IMR-90 (cell line): ENCODE measurements around the gene TOX3. TPM values are rescaled to one million over a fixed set of nuclear protein-coding genes. Genes with fewer than 3 reads are reported as not detected.

Experiments used
- ATAC-seq: fragments of 200-7000 bp; cut with Tn5 transposase; 2 replicates; pipeline ENCODE4 v1.9.1; 2020; ENCODE audit warnings: low read depth, mild to moderate bottlenecking, moderate library complexity
- BruUV-seq: library from RNA; stranded (reverse); fragments of 400-500 nt; replicated peaks from 2 replicates; lab custom pipeline; 2021; lab: Mats Ljungman, UMichigan
- CTCF ChIA-PET: fragments of 300-600 bp; formaldehyde crosslinking; extraction: SDS; loops from one replicate; lab custom pipeline; 2021; ENCODE audit warnings: antibody characterized with exemption; lab: Yijun Ruan, JAX
- POLR2A ChIA-PET: fragments of 300-600 bp; sonication (Branson Sonifier 250); formaldehyde crosslinking; loops from one replicate; lab custom pipeline; 2022; ENCODE audit warnings: antibody characterized with exemption; ENCODE audit not compliant: unreplicated experiment; lab: Charles Lee
- DNase-seq: peaks from one replicate; pipeline ENCODE4 v3.0.0; 2013
- H2AFZ ChIP-seq: replicated peaks from 2 replicates; pipeline ENCODE3; 2013; ENCODE audit warnings: low read length, mild to moderate bottlenecking; ENCODE audit not compliant: poor library complexity
- H2AK5ac ChIP-seq: 2 replicates; pipeline ENCODE4 v1.6.1; 2013; ENCODE audit warnings: low read depth, low read length, inconsistent platforms
- H2AK9ac ChIP-seq: replicated peaks from 2 replicates; pipeline ENCODE3; 2013; ENCODE audit warnings: mild to moderate bottlenecking, low read depth, low read length, moderate library complexity; ENCODE audit not compliant: poor library complexity
- H2BK120ac ChIP-seq: 2 replicates; pipeline ENCODE4 v1.6.1; 2013; ENCODE audit warnings: low read depth, low read length, inconsistent platforms
- H2BK15ac ChIP-seq: 3 replicates; pipeline ENCODE4 v1.6.1; 2013; ENCODE audit warnings: low read depth, low read length, inconsistent platforms
- H2BK20ac ChIP-seq: 2 replicates; pipeline ENCODE4 v1.6.1; 2013; ENCODE audit warnings: low read depth, mild to moderate bottlenecking, inconsistent platforms, low read length, moderate library complexity
- H2BK5ac ChIP-seq: 2 replicates; pipeline ENCODE4 v1.6.1; 2013; ENCODE audit warnings: mild to moderate bottlenecking, low read depth, low read length, inconsistent platforms; ENCODE audit not compliant: poor library complexity, severe bottlenecking
- H3K14ac ChIP-seq: replicated peaks from 2 replicates; pipeline ENCODE4 v1.6.1; 2013; ENCODE audit warnings: low read depth, low read length, inconsistent platforms
- H3K18ac ChIP-seq: 2 replicates; pipeline ENCODE4 v1.6.1; 2013; ENCODE audit warnings: low read depth, low read length, control low read depth
- H3K23ac ChIP-seq: 2 replicates; pipeline ENCODE4 v1.6.1; 2013; ENCODE audit warnings: low read depth, low read length, inconsistent platforms
- H3K27ac ChIP-seq: 2 replicates; pipeline ENCODE4 v1.5.1; 2013; ENCODE audit warnings: mild to moderate bottlenecking, control low read depth, low read length; ENCODE audit not compliant: insufficient read depth
- H3K27me3 ChIP-seq: 2 replicates; pipeline ENCODE4 v1.6.1; 2013; ENCODE audit warnings: low read length; ENCODE audit not compliant: control insufficient read depth, insufficient read depth
- H3K36me3 ChIP-seq: 2 replicates; pipeline ENCODE4 v1.6.1; 2013; ENCODE audit warnings: low read length, mixed read lengths; ENCODE audit not compliant: control insufficient read depth, insufficient read depth
- H3K4ac ChIP-seq: 2 replicates; pipeline ENCODE4 v1.6.1; 2013; ENCODE audit warnings: low read depth, low read length, inconsistent platforms
- H3K4me1 ChIP-seq: 2 replicates; pipeline ENCODE4 v1.6.1; 2013; ENCODE audit warnings: low read length, mixed read lengths; ENCODE audit not compliant: control insufficient read depth, insufficient read depth
- H3K4me2 ChIP-seq: 2 replicates; pipeline ENCODE4 v1.6.1; 2013; ENCODE audit warnings: low read depth, mild to moderate bottlenecking, control low read depth, low read length, moderate library complexity
- H3K4me3 ChIP-seq: 2 replicates; pipeline ENCODE4 v1.5.1; 2013; ENCODE audit warnings: low read depth, mild to moderate bottlenecking, control low read depth, low read length, moderate library complexity; ENCODE audit not compliant: insufficient read depth
- H3K56ac ChIP-seq: 2 replicates; pipeline ENCODE4 v1.6.1; 2013; ENCODE audit warnings: low read length, inconsistent platforms; ENCODE audit not compliant: insufficient read depth; ENCODE audit errors: extremely low read depth
- H3K79me1 ChIP-seq, 2 experiments: 2 replicates each; pipeline ENCODE4 v1.6.1; 2013; ENCODE audit warnings: low read length in 2 of 2, inconsistent platforms in 1 of 2, low read depth in 1 of 2
- H3K9ac ChIP-seq: 2 replicates; pipeline ENCODE4 v1.6.1; 2013; ENCODE audit warnings: low read depth, low read length, control low read depth
- H3K9me1 ChIP-seq: 2 replicates; pipeline ENCODE4 v1.6.1; 2013; ENCODE audit warnings: low read length, inconsistent platforms; ENCODE audit not compliant: insufficient read depth
- H3K9me3 ChIP-seq: 2 replicates; pipeline ENCODE4 v1.6.1; 2013; ENCODE audit warnings: low read length; ENCODE audit not compliant: control insufficient read depth, insufficient read depth
- H4K20me1 ChIP-seq: 2 replicates; pipeline ENCODE4 v1.6.1; 2013; ENCODE audit warnings: low read length, inconsistent platforms; ENCODE audit not compliant: insufficient read depth
- H4K5ac ChIP-seq: 2 replicates; pipeline ENCODE4 v1.6.1; 2013; ENCODE audit warnings: mild to moderate bottlenecking, low read depth, low read length, control low read depth
- H4K8ac ChIP-seq, 2 experiments: 2 replicates each; pipeline ENCODE4 v1.6.1; 2013; ENCODE audit warnings: low read depth in 2 of 2, low read length in 2 of 2, control low read depth in 1 of 2, inconsistent platforms in 1 of 2
- H4K91ac ChIP-seq: 2 replicates; pipeline ENCODE4 v1.6.1; 2013; ENCODE audit warnings: low read depth, low read length, inconsistent platforms; ENCODE audit not compliant: insufficient read depth
- CEBPB ChIP-seq: IDR thresholded peaks from 2 replicates; pipeline ENCODE4 v1.6.1; 2012; ENCODE audit warnings: low read depth, low read length, improper control_type of control experiment
- CHD1 ChIP-seq: IDR thresholded peaks from 2 replicates; pipeline ENCODE4 v1.6.1; 2012; ENCODE audit warnings: low read depth, low read length, improper control_type of control experiment
- CTCF ChIP-seq: conservative IDR thresholded peaks from 2 replicates; pipeline ENCODE4 v1.5.1; 2012; ENCODE audit warnings: mild to moderate bottlenecking, low read depth, low read length, improper control_type of control experiment
- ELK1 ChIP-seq: fragments of 150-350 bp; IDR thresholded peaks from 2 replicates; pipeline ENCODE4 v1.6.1; 2016; ENCODE audit warnings: low read depth, mild to moderate bottlenecking, low read length, moderate library complexity, borderline replicate concordance
- FOS ChIP-seq: fragments of 150-350 bp; IDR thresholded peaks from 2 replicates; pipeline ENCODE4 v1.6.1; 2016; ENCODE audit warnings: low read depth, low read length
- MAFK ChIP-seq: IDR thresholded peaks from 2 replicates; pipeline ENCODE4 v1.6.1; 2012; ENCODE audit warnings: low read depth, low read length, improper control_type of control experiment
- MXI1 ChIP-seq: IDR thresholded peaks from 2 replicates; pipeline ENCODE4 v1.6.1; 2012; ENCODE audit warnings: low read depth, mild to moderate bottlenecking, low read length, moderate library complexity, borderline replicate concordance
- NFE2L2 ChIP-seq: fragments of 150-350 bp; IDR thresholded peaks from 2 replicates; pipeline ENCODE4 v1.6.1; 2016; ENCODE audit warnings: low read depth, mild to moderate bottlenecking, low read length
- POLR2A ChIP-seq: IDR thresholded peaks from 2 replicates; pipeline ENCODE4 v1.6.1; 2012; ENCODE audit warnings: mild to moderate bottlenecking, low read depth, low read length
- RAD21 ChIP-seq: IDR thresholded peaks from 2 replicates; pipeline ENCODE4 v1.6.1; 2012; ENCODE audit warnings: low read length, improper control_type of control experiment
- RCOR1 ChIP-seq: IDR thresholded peaks from 2 replicates; pipeline ENCODE4 v1.6.1; 2012; ENCODE audit warnings: mild to moderate bottlenecking, low read length, improper control_type of control experiment; ENCODE audit not compliant: insufficient replicate concordance
- RFX5 ChIP-seq: IDR thresholded peaks from 2 replicates; pipeline ENCODE4 v1.8.0; 2012; ENCODE audit warnings: low read depth, mild to moderate bottlenecking, low read length, moderate library complexity
- SMC3 ChIP-seq: fragments of 150-350 bp; IDR thresholded peaks from 2 replicates; pipeline ENCODE4 v1.6.1; 2016; ENCODE audit warnings: low read depth, mild to moderate bottlenecking, antibody characterized with exemption, low read length, moderate library complexity
- USF2 ChIP-seq: fragments of 150-350 bp; IDR thresholded peaks from 2 replicates; pipeline ENCODE4 v1.6.1; 2017; ENCODE audit warnings: mild to moderate bottlenecking, antibody characterized with exemption, low read length, low read depth
- WGBS, 2 experiments: methylation state at CpG; one replicate each; pipeline versions ENCODE4 v1.1.5 to v1.1.7; 2013; ENCODE audit warnings: missing lambda C conversion rate in 2 of 2; ENCODE audit not compliant: insufficient read length in 1 of 2; ENCODE audit errors: extremely low coverage in 2 of 2; 5-methylcytosine and 5-hydroxymethylcytosine counted together
- dilution Hi-C: fragments of 300-500 bp; cut with HindIII; formaldehyde crosslinking; loops from one replicate; pipeline ENCODE4 v1.14.3; 2018; ENCODE audit warnings: low sequenced_read_pairs; ENCODE audit not compliant: unreplicated experiment
- in situ Hi-C: fragments of 300-500 bp; cut with MboI; formaldehyde crosslinking; loops from 3 replicates; pipeline ENCODE4 v1.14.3; 2019; ENCODE audit warnings: low sequenced_read_pairs, inconsistent platforms, mixed read lengths
- intact Hi-C: fragments of 100-400 bp; cut with micrococcal nuclease; formaldehyde crosslinking; loops from 2 replicates; pipeline ENCODE4 v1.10.0; 2022
- polyA plus RNA-seq, 3 experiments: library from polyadenylated mRNA; depleted of rRNA; stranded (reverse); fragments of >200 nt; gene quantifications; 2 replicates each; pipeline ENCODE4 v1.2.3, GENCODE V29; 2012; ENCODE audit warnings: low replicate concordance in 1 of 3
- total RNA-seq: library from RNA; depleted of rRNA; stranded (reverse); fragments of >200 nt; gene quantifications from 2 replicates; pipeline ENCODE4 v1.2.3, GENCODE V29; 2012

TOX3 gene
- total and polyA plus RNA-seq, 2 of the 4 experiments (the other 2 are of a cell fraction), result not detected

GRCh38 chr16:52553322-52553721 is 6.4 kb upstream of the TOX3 start:
- CTCF ChIA-PET, result no interaction called here
- BruUV-seq, result no TSS peak
- no peak overlapping the region for H3K23ac ChIP-seq
- H2BK120ac ChIP-seq, result no peak overlapping the region
- H3K27me3 ChIP-seq, result peaks cover 3% of the 10 kb centered on the region; the same call in 1 of the 2 replicates
- no peak overlapping the region for H3K9ac ChIP-seq
- H4K8ac ChIP-seq, result no peak overlapping the region
- H3K9me1 ChIP-seq, result no peaks in the 10 kb centered on the region
- H3K27ac ChIP-seq, result no peak overlapping the region
- no peak overlapping the region for H3K18ac ChIP-seq
- H3K36me3 ChIP-seq, result no peaks in the 10 kb centered on the region
- no peak overlapping the region for H3K4me2 ChIP-seq
- no peak overlapping the region for H2AK9ac ChIP-seq
- no peak overlapping the region for H4K5ac ChIP-seq
- H3K79me1 ChIP-seq, result no peaks in the 10 kb centered on the region
- no peak for DNase-seq
- dilution Hi-C loops, result no loop called here
- H4K91ac ChIP-seq, result no peak overlapping the region
- intact Hi-C loops, result no loop called here
- no peak overlapping the region for H3K4ac ChIP-seq
- in situ Hi-C loops, result no loop called here
- ATAC-seq, result no peak
- H2AK5ac ChIP-seq, result no peak overlapping the region
- H3K4me1 ChIP-seq, result no peaks in the 10 kb centered on the region
- no peak overlapping the region for H2BK20ac ChIP-seq
- H3K56ac ChIP-seq, result no peak overlapping the region
- no peak overlapping the region for H3K4me3 ChIP-seq
- H3K9me3 ChIP-seq, result no peaks in the 10 kb centered on the region
- H2BK15ac ChIP-seq, result no peak overlapping the region
- H2BK5ac ChIP-seq, result no peak overlapping the region
- POLR2A ChIA-PET, result no interaction called here
- H4K20me1 ChIP-seq, result no peaks in the 10 kb centered on the region
- TF ChIP-seq ELK1 (no peak), MXI1 (no peak), RAD21 (no peak), POLR2A (no peak), CTCF (no peak), FOS (no peak), NFE2L2 (no peak), USF2 (no peak), CHD1 (no peak), SMC3 (no peak), RFX5 (no peak), MAFK (no peak), RCOR1 (no peak), CEBPB (no peak)
- no CpG with 5 or more reads among the region's 2 CpGs for WGBS, 2 experiments
- H2AFZ ChIP-seq, result no peak overlapping the region
- no peak overlapping the region for H3K14ac ChIP-seq
